ENCODE data around the gene RAB20. TPM values are rescaled to one million over a fixed set of nuclear protein-coding genes. Genes with fewer than 3 reads are reported as not detected.

The RAB20 gene
- total RNA-seq, 1 experiment from 2014 or later, result 14.3 TPM

- TF ChIP-seq PREB (CRISPR knock-in tag; IDR thresholded peaks at IDR 0.05; ENCODE audit: borderline replicate concordance), result no peak
- TF ChIP-seq, protein P1, sequence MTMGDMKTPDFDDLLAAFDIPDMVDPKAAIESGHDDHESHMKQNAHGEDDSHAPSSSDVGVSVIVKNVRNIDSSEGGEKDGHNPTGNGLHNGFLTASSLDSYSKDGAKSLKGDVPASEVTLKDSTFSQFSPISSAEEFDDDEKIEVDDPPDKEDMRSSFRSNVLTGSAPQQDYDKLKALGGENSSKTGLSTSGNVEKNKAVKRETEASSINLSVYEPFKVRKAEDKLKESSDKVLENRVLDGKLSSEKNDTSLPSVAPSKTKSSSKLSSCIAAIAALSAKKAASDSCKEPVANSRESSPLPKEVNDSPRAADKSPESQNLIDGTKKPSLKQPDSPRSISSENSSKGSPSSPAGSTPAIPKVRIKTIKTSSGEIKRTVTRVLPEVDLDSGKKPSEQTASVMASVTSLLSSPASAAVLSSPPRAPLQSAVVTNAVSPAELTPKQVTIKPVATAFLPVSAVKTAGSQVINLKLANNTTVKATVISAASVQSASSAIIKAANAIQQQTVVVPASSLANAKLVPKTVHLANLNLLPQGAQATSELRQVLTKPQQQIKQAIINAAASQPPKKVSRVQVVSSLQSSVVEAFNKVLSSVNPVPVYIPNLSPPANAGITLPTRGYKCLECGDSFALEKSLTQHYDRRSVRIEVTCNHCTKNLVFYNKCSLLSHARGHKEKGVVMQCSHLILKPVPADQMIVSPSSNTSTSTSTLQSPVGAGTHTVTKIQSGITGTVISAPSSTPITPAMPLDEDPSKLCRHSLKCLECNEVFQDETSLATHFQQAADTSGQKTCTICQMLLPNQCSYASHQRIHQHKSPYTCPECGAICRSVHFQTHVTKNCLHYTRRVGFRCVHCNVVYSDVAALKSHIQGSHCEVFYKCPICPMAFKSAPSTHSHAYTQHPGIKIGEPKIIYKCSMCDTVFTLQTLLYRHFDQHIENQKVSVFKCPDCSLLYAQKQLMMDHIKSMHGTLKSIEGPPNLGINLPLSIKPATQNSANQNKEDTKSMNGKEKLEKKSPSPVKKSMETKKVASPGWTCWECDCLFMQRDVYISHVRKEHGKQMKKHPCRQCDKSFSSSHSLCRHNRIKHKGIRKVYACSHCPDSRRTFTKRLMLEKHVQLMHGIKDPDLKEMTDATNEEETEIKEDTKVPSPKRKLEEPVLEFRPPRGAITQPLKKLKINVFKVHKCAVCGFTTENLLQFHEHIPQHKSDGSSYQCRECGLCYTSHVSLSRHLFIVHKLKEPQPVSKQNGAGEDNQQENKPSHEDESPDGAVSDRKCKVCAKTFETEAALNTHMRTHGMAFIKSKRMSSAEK (CRISPR knock-in tag; IDR thresholded peaks at IDR 0.05; ENCODE audit: borderline replicate concordance), result no peak
- no peak for TF ChIP-seq STAT6 (CRISPR knock-in tag; conservative IDR thresholded peaks at IDR 0.05; ENCODE audit: low read depth)
- TF ChIP-seq, protein P2, sequence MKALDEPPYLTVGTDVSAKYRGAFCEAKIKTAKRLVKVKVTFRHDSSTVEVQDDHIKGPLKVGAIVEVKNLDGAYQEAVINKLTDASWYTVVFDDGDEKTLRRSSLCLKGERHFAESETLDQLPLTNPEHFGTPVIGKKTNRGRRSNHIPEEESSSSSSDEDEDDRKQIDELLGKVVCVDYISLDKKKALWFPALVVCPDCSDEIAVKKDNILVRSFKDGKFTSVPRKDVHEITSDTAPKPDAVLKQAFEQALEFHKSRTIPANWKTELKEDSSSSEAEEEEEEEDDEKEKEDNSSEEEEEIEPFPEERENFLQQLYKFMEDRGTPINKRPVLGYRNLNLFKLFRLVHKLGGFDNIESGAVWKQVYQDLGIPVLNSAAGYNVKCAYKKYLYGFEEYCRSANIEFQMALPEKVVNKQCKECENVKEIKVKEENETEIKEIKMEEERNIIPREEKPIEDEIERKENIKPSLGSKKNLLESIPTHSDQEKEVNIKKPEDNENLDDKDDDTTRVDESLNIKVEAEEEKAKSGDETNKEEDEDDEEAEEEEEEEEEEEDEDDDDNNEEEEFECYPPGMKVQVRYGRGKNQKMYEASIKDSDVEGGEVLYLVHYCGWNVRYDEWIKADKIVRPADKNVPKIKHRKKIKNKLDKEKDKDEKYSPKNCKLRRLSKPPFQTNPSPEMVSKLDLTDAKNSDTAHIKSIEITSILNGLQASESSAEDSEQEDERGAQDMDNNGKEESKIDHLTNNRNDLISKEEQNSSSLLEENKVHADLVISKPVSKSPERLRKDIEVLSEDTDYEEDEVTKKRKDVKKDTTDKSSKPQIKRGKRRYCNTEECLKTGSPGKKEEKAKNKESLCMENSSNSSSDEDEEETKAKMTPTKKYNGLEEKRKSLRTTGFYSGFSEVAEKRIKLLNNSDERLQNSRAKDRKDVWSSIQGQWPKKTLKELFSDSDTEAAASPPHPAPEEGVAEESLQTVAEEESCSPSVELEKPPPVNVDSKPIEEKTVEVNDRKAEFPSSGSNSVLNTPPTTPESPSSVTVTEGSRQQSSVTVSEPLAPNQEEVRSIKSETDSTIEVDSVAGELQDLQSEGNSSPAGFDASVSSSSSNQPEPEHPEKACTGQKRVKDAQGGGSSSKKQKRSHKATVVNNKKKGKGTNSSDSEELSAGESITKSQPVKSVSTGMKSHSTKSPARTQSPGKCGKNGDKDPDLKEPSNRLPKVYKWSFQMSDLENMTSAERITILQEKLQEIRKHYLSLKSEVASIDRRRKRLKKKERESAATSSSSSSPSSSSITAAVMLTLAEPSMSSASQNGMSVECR (CRISPR knock-in tag; IDR thresholded peaks at IDR 0.05; ENCODE audit: borderline replicate concordance), result no peak
Measured at GRCh38 chr13:110580800-110581199, 19.3 kb upstream of the RAB20 start (continued).

DNA sequence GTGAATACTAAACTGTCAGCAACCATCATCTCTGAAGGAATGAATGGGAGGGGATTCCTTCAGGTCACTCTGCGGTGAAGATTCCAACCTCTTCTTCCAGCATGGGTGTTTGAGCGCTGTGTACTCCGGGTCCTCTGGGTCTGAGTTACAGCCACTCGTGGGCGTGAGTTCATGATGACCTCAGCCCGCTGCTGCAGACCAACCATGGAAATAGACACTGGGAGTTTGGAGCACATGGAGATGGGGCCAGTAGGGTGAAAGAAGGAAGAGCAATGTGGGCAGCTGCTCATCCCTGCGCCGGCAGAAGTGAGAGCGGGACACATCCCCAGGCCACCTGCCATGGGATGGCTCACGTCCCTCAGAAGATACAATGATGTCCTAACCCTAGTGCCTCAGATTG is 16.8 kb upstream of the RAB20 start:
- DNase-seq (ENCODE audit: low spot score), result no peak
- no peaks in the 10 kb centered on the region for H3K27me3 Mint-ChIP-seq (ENCODE audit: low read depth)
- no peaks in the 10 kb centered on the region for H3K9me3 Mint-ChIP-seq
- CTCF ChIA-PET, result no interaction called here
- ATAC-seq, result no peak
- H3K4me1 Mint-ChIP-seq, result peaks cover 13% of the 10 kb centered on the region
- no peaks in the 10 kb centered on the region for H3K36me3 Mint-ChIP-seq
- peak overlapping the region; percentile 30; the same call in 1 of the 2 replicates for H3K27ac Mint-ChIP-seq
- POLR2A ChIA-PET, result no interaction called here
- H3K4me3 Mint-ChIP-seq, result no peak overlapping the region
- TF ChIP-seq E2F5 (CRISPR knock-in tag; IDR thresholded peaks at IDR 0.05) (no peak), HMGXB4 (CRISPR knock-in tag; IDR thresholded peaks at IDR 0.05) (no peak), FOXP1 (CRISPR knock-in tag; IDR thresholded peaks at IDR 0.05; ENCODE audit: borderline replicate concordance) (no peak), TCF7 (CRISPR knock-in tag; IDR thresholded peaks at IDR 0.05; ENCODE audit: low read depth) (no peak), ZNF396 (CRISPR knock-in tag; IDR thresholded peaks at IDR 0.05; ENCODE audit: borderline replicate concordance) (no peak), SP1 (CRISPR knock-in tag; conservative IDR thresholded peaks at IDR 0.05) (no peak)
